Head of caudate nucleus (tissue), 42 donors: ENCODE measurements around the gene C16orf74.

ENCODE experiments used
- DNase-seq, 42 donors: peaks; one replicate each; pipeline versions ENCODE4 v3.0.0 to v3.0.0-alpha.2; 2020 to 2021; ENCODE audit warnings: mixed read lengths in 7 of 42
- intact Hi-C: fragments of 100-400 bp; cut with DNase I; formaldehyde crosslinking; loops from one replicate; pipeline ENCODE4 v1.15.0; 2022

Gene C16orf74

DNA sequence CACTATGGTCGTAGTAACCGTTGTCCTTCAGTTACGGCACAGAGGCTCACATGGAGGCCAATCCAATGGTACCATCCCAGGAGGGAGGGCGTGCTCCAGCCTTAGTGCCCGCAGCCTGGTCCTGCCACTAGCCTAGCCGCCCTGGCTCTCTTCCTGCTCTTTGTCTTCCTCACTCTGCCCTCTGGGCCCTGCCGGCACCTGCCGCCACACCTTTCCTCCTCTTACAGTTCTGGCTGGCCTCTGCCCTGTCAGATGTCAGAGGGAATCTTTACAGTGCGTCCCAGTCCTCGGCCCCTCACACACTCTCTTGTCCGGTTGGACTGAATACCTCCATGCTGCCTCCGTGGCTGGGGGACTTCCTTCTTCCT, 85.5 kb downstream of the C16orf74 start:
- DNase-seq = no peak
- intact Hi-C loops = no loop called here

DNA sequence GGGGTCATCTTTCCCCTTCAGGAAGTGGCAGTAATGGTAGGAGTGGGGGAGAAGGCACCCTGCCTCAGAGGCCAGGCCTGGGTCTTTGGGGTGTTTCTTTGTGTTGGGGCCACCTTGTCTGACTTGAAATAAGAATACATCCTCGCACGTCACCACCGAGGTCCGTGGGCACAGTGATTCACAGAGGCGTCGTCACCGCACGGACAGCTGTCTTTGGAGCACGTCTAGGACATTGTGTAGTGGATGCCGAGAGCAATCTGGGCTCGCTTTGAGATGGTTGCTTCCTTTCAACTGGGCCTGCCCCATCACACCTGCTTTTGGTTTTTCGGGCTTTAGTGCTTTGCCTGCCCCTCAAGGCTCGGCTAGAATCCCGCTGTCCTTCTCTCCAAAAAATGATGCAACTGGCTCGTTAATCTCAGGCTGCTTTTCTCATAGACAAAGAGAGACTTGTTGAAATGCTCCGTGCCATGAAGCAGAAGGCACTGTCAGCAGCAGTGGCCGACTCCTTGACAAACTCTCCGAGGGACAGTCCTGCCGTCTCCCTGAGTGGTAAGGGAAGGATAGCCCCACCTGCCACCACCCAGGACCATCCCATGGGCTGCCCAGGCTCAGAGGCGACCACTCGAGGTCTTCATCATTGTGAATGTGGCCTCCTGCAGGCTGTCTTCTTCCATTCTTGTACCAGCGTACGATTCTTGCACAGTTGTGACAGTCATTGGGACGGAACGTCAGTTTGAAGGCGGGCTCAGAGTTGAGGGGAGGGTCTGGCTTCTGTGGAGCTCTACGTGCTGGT, 86.1 kb downstream of the C16orf74 start:
- DNase-seq = peak in 2 of 42 donors; percentile 34 to 37
- intact Hi-C loops = no loop called here

DNA sequence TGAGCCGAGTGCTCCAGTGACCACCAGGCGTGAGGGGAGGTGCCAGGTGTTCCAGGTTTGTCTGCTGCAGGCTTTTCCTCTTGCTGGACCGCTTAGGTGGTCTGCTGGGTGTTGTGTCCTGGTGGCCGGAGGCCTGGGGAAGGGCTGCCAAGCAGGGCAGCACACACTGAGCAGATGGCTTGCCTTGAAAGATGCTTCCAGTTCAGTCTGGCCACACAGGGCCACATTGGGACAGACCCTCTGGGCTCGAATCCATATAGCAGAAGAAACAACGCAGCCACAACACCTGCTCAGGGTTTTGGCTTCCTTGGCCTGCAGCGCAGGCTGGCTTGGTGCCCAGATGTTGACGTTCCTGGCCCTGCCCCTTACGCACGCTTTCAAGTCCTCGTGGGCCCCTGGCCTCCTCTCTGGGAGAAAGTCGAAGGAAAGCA, 87.0 kb downstream of the C16orf74 start:
- DNase-seq = no peak
- intact Hi-C loops = no loop called here

DNA sequence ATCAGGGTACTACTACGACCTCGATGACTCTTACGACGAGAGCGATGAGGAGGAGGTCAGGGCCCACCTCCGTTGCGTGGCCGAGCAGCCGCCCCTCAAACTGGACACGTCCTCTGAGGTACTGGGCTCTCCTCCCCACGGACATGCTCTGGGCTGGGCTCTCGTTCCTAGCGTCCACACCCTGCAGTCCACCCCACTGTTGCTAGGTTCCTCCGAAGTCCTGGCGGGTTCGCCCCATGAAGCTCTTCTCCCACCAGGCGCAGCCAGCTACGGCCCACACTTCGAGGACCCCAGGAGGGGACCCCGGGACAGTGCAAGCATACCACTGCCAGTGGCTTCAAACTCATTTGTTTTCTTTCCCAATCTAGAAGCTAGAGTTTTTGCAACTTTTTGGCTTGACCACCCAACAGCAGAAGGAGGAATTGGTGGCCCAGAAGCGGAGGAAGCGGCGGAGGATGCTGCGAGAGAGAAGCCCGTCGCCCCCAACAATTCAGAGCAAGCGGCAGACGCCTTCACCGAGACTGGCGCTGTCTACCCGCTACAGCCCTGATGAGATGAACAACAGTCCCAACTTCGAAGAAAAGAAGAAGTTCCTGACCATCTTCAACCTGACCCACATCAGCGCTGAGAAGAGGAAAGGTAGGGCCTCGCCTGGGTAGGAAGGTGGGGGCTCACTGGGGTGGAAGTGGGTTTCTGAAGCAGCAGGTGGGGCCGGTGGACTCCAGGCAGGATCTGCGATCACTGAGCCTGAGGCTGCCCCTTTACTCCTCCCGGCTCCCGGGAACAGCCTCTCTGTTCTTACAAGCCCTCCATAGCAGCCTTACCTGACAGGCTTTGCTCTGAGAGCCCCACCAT, 87.7 kb downstream of the C16orf74 start:
- DNase-seq = no peak
- intact Hi-C loops = no loop called here

DNA sequence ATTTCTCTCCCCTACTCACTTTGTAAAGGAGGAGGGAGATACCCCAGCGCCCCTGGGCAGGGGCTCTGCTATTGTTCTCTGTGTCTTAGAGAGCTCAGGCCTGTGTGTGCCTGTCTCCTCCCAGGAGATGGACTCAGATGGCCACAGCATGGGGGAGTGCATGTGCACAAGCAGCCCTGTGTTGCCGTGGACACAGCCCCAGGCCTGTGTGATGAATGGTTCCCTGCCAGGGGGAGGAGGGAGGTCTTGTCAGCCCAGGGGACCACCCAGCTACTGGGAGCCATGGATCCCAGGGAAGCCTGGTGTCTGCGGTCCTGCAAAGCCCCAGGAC, 88.4 kb downstream of the C16orf74 start:
- intact Hi-C loops = no loop called here

DNA sequence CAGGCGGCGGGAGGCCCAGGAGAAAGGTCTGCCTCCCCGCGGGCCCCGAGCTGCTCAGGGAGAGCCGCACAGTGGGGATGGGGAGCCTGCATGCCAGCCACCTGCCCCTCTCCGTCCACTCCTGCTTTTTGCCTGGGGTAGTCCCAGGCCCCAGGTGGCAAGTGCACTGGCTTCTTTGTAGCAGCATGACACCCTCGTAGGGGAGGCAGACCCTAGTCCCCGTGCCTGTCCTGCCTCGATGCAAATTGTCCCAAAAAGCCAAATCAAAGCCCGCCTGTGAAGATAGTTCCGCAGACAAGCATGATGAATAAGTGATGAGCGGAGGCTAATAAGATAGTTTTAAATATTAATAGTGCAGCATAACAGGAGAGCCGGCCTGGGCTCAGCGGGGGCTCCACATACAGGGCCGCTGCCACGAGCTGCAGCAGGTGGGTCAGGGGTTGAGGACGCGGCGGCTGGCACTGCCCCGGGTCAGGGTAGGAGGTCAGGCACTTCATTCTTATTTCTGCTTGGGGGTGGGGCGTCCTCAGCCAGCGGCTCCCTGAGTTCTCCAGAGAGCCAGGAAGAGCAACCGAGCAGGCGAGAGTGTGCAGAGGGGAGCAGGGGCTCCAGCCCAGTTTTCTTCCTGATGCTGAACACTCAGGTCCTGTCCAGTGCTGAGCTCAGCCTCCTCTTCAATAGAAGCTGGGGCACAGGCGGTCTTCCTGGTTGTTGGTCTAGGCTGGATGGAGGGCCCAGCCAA, 89.0 kb downstream of the C16orf74 start:
- intact Hi-C loops = no loop called here
- peak in 1 of 42 donors; percentile 8 for DNase-seq

More for the DNA sequence above, 88.4 kb downstream of the C16orf74 start:
- DNase-seq = no peak

DNA sequence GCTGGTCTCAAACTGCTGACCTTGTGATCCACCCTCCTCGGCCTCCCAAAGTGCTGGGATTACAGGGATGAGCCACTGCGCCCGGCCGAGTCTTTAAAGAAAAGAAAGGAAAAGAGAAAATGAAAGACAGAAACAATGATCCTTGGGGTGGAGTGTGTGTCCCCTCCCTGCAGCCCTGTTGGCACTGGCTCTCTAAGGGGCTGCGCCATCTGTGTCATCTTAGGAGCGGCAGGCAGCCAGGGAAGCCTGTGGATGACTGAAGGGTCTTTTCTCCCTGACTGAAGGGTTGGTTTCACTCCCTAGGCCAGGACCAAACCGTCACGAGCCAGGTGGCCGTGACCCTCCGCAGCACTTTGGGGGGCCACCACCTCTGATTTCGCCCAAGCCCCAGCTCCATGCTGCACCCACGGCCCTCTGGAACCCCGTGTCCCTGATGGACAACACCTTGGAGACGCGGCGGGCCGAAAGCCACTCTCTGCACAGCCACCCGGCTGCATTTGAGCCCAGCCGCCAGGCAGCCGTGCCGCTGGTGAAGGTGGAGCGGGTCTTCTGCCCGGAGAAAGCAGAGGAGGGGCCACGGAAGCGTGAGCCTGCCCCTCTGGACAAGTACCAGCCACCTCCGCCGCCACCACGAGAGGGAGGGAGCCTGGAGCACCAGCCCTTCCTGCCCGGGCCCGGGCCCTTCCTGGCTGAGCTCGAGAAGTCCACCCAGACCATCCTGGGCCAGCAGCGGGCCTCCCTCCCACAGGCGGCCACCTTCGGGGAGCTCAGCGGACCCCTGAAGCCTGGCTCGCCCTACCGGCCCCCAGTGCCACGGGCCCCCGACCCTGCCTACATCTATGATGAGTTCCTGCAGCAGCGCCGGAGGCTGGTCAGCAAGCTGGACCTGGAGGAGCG, 89.8 kb downstream of the C16orf74 start:
- no peak for DNase-seq
- intact Hi-C loops = no loop called here

DNA sequence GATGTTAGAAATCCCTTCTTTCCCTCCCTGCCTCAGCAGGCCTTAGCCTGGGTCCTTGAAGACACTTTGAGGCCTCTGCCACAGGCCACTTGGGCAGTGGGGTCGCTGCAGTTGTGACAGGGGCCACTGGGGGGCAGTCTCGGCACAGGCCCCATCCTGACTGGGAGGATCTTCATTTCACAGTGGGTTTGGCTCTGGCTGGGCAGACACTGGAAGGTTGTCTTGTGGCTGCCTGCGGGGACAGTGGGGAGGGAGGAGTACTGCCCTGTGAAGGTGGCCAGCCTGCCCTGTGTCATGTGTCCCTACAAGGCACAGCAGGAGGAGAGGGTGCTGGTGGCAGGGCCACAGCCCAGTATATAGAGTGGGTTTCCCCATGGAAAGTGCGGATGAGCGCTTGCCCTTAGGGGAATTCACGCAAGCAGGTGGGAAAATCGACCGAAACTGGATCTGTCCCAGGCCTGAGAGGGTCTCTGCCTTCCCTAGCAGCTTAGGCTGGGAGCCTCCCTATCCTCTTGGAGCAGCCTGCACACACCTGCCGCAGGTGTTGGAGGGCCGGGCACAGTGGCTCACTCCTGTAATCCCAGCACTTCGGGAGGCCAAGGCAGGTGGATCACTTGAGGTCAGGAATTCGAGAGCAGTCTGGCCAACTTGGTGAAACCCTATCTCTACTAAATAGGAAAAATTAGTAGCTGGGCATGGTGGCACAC, 90.9 kb downstream of the C16orf74 start:
- DNase-seq = peak in 41 of 42 donors; percentile 52 to 92 (median 78)
- intact Hi-C loops = loop anchor here (10.0 kb wide), 1 partner anchor 55 kb away; no protein-coding TSS in a partner anchor

DNA sequence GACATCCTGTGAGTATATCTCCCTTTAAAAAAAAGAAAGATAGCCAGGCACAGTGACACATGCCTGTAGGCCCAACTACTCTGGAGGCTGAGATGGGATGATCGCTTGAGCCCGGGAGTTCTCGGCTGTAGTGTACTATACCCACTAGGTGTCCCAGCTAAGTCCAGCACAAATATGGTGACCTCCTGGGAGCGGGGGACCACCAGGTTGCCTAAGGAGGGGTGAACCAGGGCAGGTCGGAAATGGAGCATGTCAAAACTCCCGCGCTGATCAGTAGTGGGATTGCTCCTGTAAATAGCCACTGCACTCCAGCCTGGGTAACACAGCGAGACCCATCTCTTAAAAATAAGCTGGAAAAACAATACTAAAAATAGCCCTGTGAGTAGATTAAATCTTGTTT, 91.6 kb downstream of the C16orf74 start:
- no peak for DNase-seq
- intact Hi-C loops = loop anchor here (10.0 kb wide), 1 partner anchor 55 kb away; no protein-coding TSS in a partner anchor

DNA sequence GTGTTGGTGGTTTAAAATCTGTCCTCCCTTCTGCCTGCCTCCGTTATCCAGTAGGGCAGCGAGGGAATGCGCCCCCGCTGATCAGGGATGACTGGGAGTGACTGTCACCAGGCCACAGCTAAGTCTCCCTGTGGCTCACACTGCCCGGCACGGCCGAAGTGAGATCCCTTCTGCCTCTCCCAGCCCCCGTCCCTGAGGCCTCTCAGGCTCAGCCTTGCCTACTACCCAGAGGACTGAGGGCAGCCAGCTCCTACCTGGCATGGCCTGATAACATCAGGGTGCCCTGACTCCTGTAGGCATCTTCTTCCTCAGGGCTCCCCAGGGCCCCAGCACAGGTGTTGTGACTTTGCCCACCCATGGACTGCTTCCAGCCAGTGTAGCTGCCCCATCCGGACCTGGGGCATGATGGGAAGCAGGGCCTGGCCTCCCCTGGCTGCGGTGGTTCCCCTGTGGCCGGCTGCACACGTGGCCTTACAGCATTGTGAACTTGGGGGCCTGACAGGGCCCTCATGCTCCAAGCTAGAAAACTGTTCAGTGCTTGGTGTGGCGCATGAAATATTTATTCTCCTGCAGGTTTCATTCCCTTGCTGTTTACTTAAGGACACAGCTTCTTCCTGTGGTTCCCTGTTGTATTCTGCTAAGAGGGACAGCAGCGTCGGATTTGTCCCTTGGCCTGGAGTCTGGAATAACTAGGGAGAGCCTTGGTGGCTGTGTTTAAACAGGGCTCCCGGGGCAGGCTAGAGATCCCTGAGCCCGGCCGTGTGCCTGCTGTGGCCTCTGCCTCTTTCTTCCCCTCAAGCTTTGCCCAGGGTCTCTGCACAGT, 92.2 kb downstream of the C16orf74 start:
- no peak for DNase-seq
- intact Hi-C loops = loop anchor here (10.0 kb wide), 1 partner anchor 56 kb away; no protein-coding TSS in a partner anchor

DNA sequence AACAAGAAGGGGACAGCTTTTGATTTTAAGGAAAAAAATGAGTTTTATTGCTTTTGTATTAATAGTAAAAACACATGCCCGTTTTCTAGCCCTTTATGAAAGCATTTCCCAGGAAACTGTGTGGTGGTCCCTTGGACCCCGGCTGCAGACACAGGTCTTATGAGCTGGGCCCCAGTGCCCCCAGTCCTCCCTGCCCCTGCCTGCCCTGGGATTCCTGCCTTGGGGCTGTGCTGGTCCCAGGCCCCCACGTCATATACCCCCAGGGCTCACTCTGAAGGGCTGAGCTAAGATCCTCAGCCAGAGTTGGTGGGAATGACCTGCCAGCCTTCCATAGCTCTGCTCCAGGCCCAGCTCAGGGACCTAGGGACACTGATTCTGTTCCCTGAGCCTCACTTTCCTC, 92.9 kb downstream of the C16orf74 start:
- no peak for DNase-seq
- intact Hi-C loops = loop anchor here (10.0 kb wide), 1 partner anchor 57 kb away; no protein-coding TSS in a partner anchor
